Measurements from ENCODE around the gene LRBA.

- TF ChIP-seq, protein P1, sequence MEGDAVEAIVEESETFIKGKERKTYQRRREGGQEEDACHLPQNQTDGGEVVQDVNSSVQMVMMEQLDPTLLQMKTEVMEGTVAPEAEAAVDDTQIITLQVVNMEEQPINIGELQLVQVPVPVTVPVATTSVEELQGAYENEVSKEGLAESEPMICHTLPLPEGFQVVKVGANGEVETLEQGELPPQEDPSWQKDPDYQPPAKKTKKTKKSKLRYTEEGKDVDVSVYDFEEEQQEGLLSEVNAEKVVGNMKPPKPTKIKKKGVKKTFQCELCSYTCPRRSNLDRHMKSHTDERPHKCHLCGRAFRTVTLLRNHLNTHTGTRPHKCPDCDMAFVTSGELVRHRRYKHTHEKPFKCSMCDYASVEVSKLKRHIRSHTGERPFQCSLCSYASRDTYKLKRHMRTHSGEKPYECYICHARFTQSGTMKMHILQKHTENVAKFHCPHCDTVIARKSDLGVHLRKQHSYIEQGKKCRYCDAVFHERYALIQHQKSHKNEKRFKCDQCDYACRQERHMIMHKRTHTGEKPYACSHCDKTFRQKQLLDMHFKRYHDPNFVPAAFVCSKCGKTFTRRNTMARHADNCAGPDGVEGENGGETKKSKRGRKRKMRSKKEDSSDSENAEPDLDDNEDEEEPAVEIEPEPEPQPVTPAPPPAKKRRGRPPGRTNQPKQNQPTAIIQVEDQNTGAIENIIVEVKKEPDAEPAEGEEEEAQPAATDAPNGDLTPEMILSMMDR (conservative IDR thresholded peaks at IDR 0.05 in 1 of 2, IDR thresholded peaks at IDR 0.05 in 1 of 2; ENCODE audit: low read depth in 1 of 2, low read length in 2 of 2), result no peak
- TF ChIP-seq EZH2 (IDR thresholded peaks at IDR 0.05; ENCODE audit: low read length, missing control alignments), result no peak
Measured at GRCh38 chr4:150827226-150827625, 187.9 kb downstream of the LRBA start.

Measured in fibroblast of lung (primary cell).